T-helper 17 cell (primary cell): Measurements from ENCODE around the gene CCDC93. TPM values are rescaled to one million over a fixed set of nuclear protein-coding genes. Genes with fewer than 3 reads are reported as not detected.
A peak's percentile ranks its signal among the peaks of the same experiment; 100 is the strongest.

Source experiments
- ATAC-seq: fragments of 150-1000 bp; cut with Tn5 transposase; 2 replicates; pipeline ENCODE4 v1.10.0; 2021; ENCODE audit warnings: mild to moderate bottlenecking, moderate library complexity
- DNase-seq, 3 donors: peaks; one replicate each; pipeline versions ENCODE4 v3.0.0 to v3.0.0-alpha.2; 2020 to 2021
- H3K9me3 ChIP-seq: one replicate; pipeline ENCODE4 v1.7.0; 2013; ENCODE audit warnings: low read length, mild to moderate bottlenecking; ENCODE audit not compliant: control insufficient read depth, poor library complexity, severe bottlenecking
- H3K27ac Mint-ChIP-seq: one replicate; pipeline ENCODE4 v1.8.0; 2022; ENCODE audit warnings: mild to moderate bottlenecking, moderate library complexity, mixed read lengths
- H3K27me3 Mint-ChIP-seq: one replicate; pipeline ENCODE4 v1.8.0; 2022; ENCODE audit warnings: mixed read lengths
- H3K36me3 Mint-ChIP-seq: one replicate; pipeline ENCODE4 v1.8.0; 2022; ENCODE audit warnings: low read depth, mixed read lengths
- H3K4me1 Mint-ChIP-seq: one replicate; pipeline ENCODE4 v1.8.0; 2022; ENCODE audit warnings: mild to moderate bottlenecking, mixed read lengths
- H3K4me3 Mint-ChIP-seq: one replicate; pipeline ENCODE4 v1.8.0; 2022; ENCODE audit warnings: mild to moderate bottlenecking, moderate library complexity, mixed read lengths
- total RNA-seq, 4 donors: library from RNA in 2 of 4; stranded (reverse) in 2 of 4; gene quantifications; one replicate each; pipeline ENCODE4 v1.2.3 and lab custom pipeline; 2022 to 2026

CCDC93 gene
- total RNA-seq, 2 donors from 2014 or later, result 51.6 to 58.2 TPM

DNA sequence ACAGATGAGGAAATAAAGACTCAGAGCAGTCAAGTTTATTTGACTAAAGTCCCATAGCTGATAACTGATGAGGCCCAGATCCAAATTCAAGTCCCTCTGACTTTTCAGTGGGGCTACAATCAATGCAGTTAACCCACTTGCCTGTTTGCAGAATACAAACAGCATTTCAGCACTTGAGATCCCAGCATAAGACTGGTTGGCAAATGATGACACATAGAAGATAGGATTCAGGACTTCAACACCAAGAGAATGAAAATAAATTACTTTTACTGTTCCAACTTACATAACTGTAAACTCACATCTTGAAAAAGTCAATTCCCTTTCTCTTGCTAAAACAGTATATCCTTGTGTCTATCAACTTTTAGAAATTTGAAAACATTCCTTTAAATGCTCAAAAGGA lies 61.2 kb downstream of the CCDC93 start:
- Mint-ChIP-seq H3K27ac (peak overlapping the region; percentile 19), H3K36me3 (peaks cover 12% of the 10 kb centered on the region), H3K4me1 (peaks cover 7% of the 10 kb centered on the region), H3K4me3 (no peak overlapping the region), H3K27me3 (no peaks in the 10 kb centered on the region)
- DNase-seq (no peak), ATAC-seq (no peak)
- no peaks in the 10 kb centered on the region for H3K9me3 ChIP-seq

DNA sequence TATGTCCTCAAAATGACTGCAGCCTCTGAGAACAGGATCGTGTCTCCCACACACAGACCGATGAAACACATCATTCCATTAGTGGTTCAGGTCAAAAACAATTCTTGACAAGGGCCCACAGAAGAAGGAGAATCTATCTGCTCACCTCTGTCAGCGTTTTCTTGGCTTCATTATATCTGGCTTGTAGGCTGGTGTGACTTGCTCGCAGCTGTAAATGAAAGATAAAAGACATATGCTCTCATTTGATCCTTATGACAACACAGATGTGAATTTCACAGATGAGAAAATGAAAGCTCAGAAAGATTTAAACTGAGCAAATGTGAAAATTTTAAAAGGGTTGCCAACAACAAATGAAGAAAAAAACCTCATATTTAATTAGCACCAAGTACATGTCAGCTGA lies 61.6 kb downstream of the CCDC93 start:
- ATAC-seq (no peak), DNase-seq (no peak)
- no peaks in the 10 kb centered on the region for H3K9me3 ChIP-seq
- no peaks in the 10 kb centered on the region for H3K27me3 Mint-ChIP-seq
- H3K36me3 Mint-ChIP-seq, result peaks cover 9% of the 10 kb centered on the region
- H3K4me3 Mint-ChIP-seq, result no peak overlapping the region
- H3K27ac Mint-ChIP-seq, result peak overlapping the region; percentile 19
- H3K4me1 Mint-ChIP-seq, result peaks cover 9% of the 10 kb centered on the region

GRCh38 chr2:117949806-117950205 lies 64.1 kb downstream of the CCDC93 start:
- Mint-ChIP-seq H3K27ac (no peak overlapping the region), H3K4me1 (peaks cover 7% of the 10 kb centered on the region)

GRCh38 chr2:117948615-117949014 lies 65.3 kb downstream of the CCDC93 start:
- DNase-seq (no peak), ATAC-seq (no peak)
- H3K9me3 ChIP-seq, result no peaks in the 10 kb centered on the region
- H3K36me3 Mint-ChIP-seq, result peaks cover 11% of the 10 kb centered on the region
- peaks cover 3% of the 10 kb centered on the region for H3K4me1 Mint-ChIP-seq
- H3K27ac Mint-ChIP-seq, result no peak overlapping the region
- no peak overlapping the region for H3K4me3 Mint-ChIP-seq
- no peaks in the 10 kb centered on the region for H3K27me3 Mint-ChIP-seq

More at GRCh38 chr2:117949806-117950205, 64.1 kb downstream of the CCDC93 start:
- H3K9me3 ChIP-seq, result no peaks in the 10 kb centered on the region
- ATAC-seq, result peak; percentile 35
- H3K36me3 Mint-ChIP-seq, result peaks cover 16% of the 10 kb centered on the region
- H3K27me3 Mint-ChIP-seq, result no peaks in the 10 kb centered on the region
- no peak for DNase-seq
- no peak overlapping the region for H3K4me3 Mint-ChIP-seq

- H3K27me3 Mint-ChIP-seq, result no peaks in the 10 kb centered on the region
- H3K27ac Mint-ChIP-seq, result peak overlapping the region; percentile 27
- H3K36me3 Mint-ChIP-seq, result peaks cover 27% of the 10 kb centered on the region
- H3K4me1 Mint-ChIP-seq, result peaks cover 11% of the 10 kb centered on the region
- no peak overlapping the region for H3K4me3 Mint-ChIP-seq
- ATAC-seq, result no peak
- no peak for DNase-seq
- no peaks in the 10 kb centered on the region for H3K9me3 ChIP-seq
These were observed 68.6 kb downstream of the CCDC93 start for GRCh38 chr2:117945296-117945695.

GRCh38 chr2:117944816-117945215 lies 69.1 kb downstream of the CCDC93 start:
- Mint-ChIP-seq H3K4me1 (peaks cover 14% of the 10 kb centered on the region), H3K36me3 (peaks cover 32% of the 10 kb centered on the region), H3K4me3 (no peak overlapping the region), H3K27ac (peak overlapping the region; percentile 27), H3K27me3 (no peaks in the 10 kb centered on the region)
- DNase-seq, result no peak
- no peaks in the 10 kb centered on the region for H3K9me3 ChIP-seq
- no peak for ATAC-seq

GRCh38 chr2:117943013-117943672 lies 70.7 kb downstream of the CCDC93 start:
- Mint-ChIP-seq H3K27ac (peak overlapping the region; percentile 89), H3K36me3 (peaks cover 38% of the 10 kb centered on the region), H3K27me3 (no peaks in the 10 kb centered on the region), H3K4me3 (peak overlapping the region; percentile 16), H3K4me1 (peaks cover 18% of the 10 kb centered on the region)
- ATAC-seq (no peak), DNase-seq (no peak)
- H3K9me3 ChIP-seq, result no peaks in the 10 kb centered on the region

DNA sequence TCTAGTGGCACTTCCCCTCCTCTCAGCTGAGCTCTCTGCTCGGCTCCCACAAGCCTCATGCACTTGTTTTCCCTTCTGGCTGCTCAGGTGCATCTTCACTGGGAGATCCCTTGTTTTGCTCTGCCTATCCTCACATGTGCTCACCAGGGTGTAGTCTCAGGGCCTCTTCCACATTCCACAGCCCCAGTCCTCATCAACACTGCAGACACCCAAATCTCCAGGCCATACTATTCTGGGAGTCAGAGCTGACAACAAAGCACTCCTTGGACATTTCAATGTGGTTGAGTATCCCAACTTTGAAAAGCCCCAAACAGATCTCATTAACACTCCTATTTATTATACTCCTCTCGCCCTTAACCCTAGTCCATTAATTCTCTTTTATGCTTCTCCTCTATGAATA lies 71.3 kb downstream of the CCDC93 start:
- peak overlapping the region; percentile 89 for H3K27ac Mint-ChIP-seq

DNA sequence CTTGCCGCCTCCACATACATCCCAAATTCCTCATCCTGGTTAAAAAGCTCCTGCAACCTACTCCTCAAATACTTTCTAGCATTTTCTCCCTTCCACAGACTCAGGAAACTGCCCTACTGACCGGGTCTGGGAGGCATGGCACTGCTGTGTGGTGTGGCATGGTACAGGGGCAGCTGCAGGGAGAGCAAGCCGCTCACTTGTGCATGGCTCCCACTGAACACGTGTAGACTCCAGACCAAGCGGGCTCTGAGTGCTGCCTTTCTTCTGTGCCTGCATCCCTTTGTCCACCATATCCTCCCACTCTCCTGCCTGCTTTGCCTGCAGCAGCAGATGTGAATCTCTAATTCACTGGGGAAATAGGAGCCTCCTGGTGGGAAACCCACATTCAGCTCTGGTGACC lies 72.2 kb downstream of the CCDC93 start:
- H3K36me3 Mint-ChIP-seq, result peaks cover 34% of the 10 kb centered on the region
- peak overlapping the region; percentile 89 for H3K27ac Mint-ChIP-seq
- ATAC-seq (no peak), DNase-seq (no peak)
- H3K9me3 ChIP-seq, result no peaks in the 10 kb centered on the region
- peaks cover 15% of the 10 kb centered on the region for H3K4me1 Mint-ChIP-seq
- no peak overlapping the region for H3K4me3 Mint-ChIP-seq
- no peaks in the 10 kb centered on the region for H3K27me3 Mint-ChIP-seq

More for the DNA sequence above, 71.3 kb downstream of the CCDC93 start:
- Mint-ChIP-seq H3K36me3 (peaks cover 38% of the 10 kb centered on the region), H3K27me3 (no peaks in the 10 kb centered on the region), H3K4me1 (peaks cover 18% of the 10 kb centered on the region), H3K4me3 (peak overlapping the region; percentile 16)
- ATAC-seq (no peak), DNase-seq (no peak)
- no peaks in the 10 kb centered on the region for H3K9me3 ChIP-seq

DNA sequence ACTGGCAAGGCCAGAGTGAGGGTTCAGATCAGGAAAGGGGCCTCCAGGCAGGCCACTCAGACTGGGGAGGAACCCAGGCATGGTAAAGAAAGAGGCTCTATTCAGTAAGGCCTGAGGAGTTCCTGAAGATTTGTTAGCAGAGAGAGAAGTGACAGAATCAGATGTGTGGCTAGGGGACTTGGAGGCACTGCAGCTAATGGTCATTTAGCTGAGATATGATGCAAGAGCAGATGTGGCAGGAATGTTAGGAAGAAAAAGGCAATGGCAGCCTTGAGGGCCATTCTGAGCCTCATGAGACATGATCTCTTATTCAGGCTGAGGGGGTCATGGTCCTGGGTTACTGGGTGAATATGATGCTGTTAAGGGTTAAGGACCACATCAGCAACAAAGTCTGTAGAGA lies 73.4 kb downstream of the CCDC93 start:
- no peak overlapping the region for H3K4me3 Mint-ChIP-seq
- H3K4me1 Mint-ChIP-seq, result peaks cover 15% of the 10 kb centered on the region
- H3K27ac Mint-ChIP-seq, result no peak overlapping the region
- ATAC-seq (no peak), DNase-seq (no peak)
- H3K9me3 ChIP-seq, result no peaks in the 10 kb centered on the region
- H3K27me3 Mint-ChIP-seq, result no peaks in the 10 kb centered on the region
- peaks cover 31% of the 10 kb centered on the region for H3K36me3 Mint-ChIP-seq

- ATAC-seq, result no peak
These were observed 75.3 kb downstream of the CCDC93 start for GRCh38 chr2:117938611-117939010.

DNA sequence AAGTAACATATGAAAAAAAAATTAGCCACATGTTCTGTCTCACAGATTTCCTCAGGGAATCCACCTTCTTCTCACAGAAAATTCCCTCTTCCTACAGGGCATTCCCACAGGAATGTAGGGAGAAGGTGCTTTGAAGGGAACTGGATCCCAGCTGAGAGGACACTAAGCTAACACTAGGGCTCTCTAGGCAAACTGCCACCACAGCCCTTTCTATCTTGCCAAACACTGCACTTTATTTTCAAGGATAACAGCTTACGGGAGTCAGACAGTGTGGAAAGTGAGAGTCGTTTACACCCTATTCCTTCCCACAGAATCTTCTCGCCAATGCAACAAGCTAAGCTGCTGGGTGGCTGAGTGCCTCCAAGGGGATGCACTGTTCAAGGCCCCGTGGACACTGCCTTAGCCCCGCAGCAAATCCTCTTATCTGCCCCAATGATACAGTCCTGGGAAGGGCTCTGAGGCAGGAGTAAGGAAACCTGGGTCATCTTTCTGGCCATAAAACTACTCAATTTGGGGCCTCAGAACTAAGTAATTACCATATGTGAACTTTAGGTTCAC lies 76.9 kb downstream of the CCDC93 start:
- peaks cover 9% of the 10 kb centered on the region for H3K4me1 Mint-ChIP-seq
- ATAC-seq (no peak), DNase-seq (no peak)
- no peak overlapping the region for H3K27ac Mint-ChIP-seq
- no peaks in the 10 kb centered on the region for H3K9me3 ChIP-seq
- H3K4me3 Mint-ChIP-seq, result no peak overlapping the region
- H3K27me3 Mint-ChIP-seq, result no peaks in the 10 kb centered on the region
- H3K36me3 Mint-ChIP-seq, result peaks cover 28% of the 10 kb centered on the region

More at GRCh38 chr2:117938611-117939010, 75.3 kb downstream of the CCDC93 start:
- Mint-ChIP-seq H3K4me3 (no peak overlapping the region), H3K36me3 (peaks cover 36% of the 10 kb centered on the region), H3K27me3 (no peaks in the 10 kb centered on the region), H3K4me1 (peaks cover 15% of the 10 kb centered on the region), H3K27ac (peak overlapping the region; percentile 63)
- no peak for DNase-seq
- no peaks in the 10 kb centered on the region for H3K9me3 ChIP-seq

DNA sequence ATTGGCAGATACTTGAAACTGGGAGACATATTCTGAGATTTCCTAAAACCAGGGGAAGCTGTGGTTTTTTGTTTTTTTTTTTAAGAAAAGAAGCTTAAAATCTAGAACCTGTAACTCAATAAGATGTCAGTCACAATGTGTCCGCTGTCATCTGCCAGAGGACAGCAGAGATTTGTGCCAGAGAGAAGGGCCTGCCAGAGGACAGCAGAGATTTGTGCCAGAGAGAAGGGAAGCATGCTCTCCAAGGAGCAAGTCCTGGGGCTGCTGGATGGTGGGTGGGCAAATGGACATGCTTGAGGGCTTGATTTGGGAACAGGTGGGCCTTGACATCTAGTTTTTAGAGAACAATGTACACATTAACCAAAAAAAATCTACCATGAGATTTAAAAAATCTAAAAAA lies 77.9 kb downstream of the CCDC93 start:
- H3K27me3 Mint-ChIP-seq, result no peaks in the 10 kb centered on the region
- H3K4me3 Mint-ChIP-seq, result no peak overlapping the region
- DNase-seq (no peak), ATAC-seq (no peak)
- H3K36me3 Mint-ChIP-seq, result peaks cover 31% of the 10 kb centered on the region
- H3K4me1 Mint-ChIP-seq, result peaks cover 9% of the 10 kb centered on the region
- H3K27ac Mint-ChIP-seq, result no peak overlapping the region
- no peaks in the 10 kb centered on the region for H3K9me3 ChIP-seq

- peaks cover 32% of the 10 kb centered on the region for H3K36me3 Mint-ChIP-seq
- no peak for DNase-seq
- ATAC-seq, result no peak
- no peaks in the 10 kb centered on the region for H3K27me3 Mint-ChIP-seq
- H3K4me1 Mint-ChIP-seq, result peaks cover 8% of the 10 kb centered on the region
- no peaks in the 10 kb centered on the region for H3K9me3 ChIP-seq
- no peak overlapping the region for H3K27ac Mint-ChIP-seq
- no peak overlapping the region for H3K4me3 Mint-ChIP-seq
These were observed 78.4 kb downstream of the CCDC93 start for GRCh38 chr2:117935456-117935855.
